T-helper 22 cell (primary cell): ENCODE measurements around the gene APOL2.
"Not testable (repeated sequence)": the region's sequence is repeated elsewhere in the genome, so short reads cannot be mapped to it uniquely, and the experiment has no call there.

ENCODE experiments used
- DNase-seq: peaks from one replicate; pipeline ENCODE4 v3.0.0-alpha.2; 2020; ENCODE audit warnings: low read depth

APOL2 gene, protein sequence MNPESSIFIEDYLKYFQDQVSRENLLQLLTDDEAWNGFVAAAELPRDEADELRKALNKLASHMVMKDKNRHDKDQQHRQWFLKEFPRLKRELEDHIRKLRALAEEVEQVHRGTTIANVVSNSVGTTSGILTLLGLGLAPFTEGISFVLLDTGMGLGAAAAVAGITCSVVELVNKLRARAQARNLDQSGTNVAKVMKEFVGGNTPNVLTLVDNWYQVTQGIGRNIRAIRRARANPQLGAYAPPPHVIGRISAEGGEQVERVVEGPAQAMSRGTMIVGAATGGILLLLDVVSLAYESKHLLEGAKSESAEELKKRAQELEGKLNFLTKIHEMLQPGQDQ

DNA sequence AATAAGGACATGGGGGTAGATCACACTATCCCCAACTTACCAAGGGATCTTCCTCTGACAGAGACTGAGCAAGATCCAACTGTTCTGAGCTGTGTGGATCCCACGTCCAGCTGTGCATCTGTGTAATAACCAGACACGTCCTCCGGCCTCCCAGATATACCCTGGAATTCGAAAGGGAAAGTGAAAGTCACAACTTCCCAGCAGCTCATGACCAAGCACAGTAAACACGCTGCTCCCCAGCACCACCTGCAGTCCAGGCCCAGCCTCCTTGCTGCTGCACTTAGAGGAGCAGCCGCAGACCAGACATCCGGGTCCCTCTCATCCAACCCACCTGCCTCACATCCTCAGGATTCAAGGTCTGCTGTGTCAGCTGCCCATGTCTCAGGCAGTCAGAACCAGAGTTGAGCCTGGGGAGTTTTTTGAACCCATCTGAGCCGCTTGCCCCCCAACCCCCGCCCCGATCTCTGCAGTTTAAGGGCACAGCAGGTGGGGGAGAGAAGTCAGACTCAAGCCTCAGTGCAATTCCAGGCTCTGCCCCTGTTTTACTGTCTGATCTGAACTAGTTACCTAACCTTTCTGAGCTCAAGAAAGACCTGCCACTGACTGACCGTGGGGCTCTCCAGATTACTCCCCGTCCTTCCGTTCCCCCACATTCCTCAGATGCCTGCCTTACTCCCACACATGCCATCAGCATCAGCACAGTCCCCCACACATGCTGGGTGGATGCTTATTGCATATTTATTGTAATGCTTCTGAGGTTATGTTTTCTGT, at the start of gene APOL2:
Gene APOL2 (minus strand): TSS at position 127 of the 771 bp plus-strand sequence. CDS start 6,365 bp downstream, outside the sequence.
- DNase-seq: peak; percentile 76

DNA sequence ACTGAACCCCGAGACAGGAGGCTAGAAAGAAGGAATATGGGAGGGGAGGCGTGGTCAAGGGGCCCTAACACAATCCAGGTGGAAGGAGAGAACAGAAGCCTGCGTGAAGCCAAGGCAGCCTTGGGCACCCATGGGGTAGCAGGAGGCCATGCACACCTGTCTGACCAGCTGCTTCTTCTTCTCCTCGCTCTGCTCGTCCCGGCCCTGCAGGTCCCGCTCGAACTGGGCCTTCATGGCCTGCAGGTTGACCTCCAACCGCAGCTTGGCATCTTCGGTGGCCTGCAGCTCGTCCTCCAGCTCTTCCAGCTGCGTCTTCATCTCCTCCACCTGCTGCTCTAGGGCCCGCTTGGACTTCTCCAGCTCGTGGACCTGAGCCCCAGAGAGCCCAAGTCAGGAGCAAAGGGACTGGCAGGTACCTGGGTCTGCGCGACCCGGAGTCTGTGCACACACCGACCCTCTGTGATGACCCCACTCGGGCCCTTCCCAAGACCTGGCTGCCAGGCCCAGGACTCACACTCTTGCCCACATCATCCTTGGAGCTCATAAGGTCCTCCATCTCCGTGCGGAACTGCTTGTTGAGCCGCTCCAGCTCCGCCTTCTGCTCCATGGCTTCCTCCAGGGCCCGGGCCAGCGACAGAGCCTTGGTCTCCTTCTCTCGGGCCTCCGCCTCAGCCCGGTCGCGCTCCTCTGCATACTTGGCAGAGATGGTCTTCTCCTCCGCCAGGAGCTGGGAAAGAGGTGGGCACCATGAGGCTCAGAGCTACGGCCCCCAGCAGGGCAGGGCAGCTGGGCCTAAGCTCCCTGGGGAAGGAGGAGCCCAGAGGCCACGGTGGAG, 49.5 kb upstream of the APOL2 start:
- DNase-seq: no peak

DNA sequence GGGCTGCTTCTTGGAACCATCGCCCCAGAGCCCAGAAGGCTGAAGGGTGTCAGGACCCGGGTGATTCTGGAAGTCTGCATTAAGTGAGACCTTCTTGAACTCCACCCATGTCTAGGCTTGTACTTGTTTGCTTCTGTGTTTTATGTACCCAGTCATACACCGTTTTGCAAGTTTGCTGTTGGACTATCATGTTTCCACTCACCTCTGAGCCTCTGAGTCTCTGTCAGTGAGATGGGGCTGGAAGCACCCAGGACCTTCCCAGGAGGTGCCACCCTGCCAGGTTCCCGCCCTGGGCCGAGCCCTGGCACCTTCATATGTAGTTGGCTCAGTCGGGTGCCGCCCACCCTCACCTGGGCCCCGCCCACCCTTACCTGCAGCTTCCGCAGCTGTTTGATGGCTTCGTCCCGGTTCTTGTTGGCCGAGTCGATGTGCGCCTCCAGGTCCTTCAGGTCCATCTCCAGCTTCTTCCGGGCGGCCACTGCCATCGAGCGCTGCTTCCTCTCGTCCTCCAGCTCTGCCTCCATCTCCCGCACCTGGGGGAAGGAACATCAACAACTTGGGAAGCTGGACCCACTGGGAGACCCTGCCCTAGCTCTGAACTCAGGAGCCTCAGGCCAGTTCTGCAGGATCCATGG, 48.7 kb upstream of the APOL2 start:
- no peak for DNase-seq

DNA sequence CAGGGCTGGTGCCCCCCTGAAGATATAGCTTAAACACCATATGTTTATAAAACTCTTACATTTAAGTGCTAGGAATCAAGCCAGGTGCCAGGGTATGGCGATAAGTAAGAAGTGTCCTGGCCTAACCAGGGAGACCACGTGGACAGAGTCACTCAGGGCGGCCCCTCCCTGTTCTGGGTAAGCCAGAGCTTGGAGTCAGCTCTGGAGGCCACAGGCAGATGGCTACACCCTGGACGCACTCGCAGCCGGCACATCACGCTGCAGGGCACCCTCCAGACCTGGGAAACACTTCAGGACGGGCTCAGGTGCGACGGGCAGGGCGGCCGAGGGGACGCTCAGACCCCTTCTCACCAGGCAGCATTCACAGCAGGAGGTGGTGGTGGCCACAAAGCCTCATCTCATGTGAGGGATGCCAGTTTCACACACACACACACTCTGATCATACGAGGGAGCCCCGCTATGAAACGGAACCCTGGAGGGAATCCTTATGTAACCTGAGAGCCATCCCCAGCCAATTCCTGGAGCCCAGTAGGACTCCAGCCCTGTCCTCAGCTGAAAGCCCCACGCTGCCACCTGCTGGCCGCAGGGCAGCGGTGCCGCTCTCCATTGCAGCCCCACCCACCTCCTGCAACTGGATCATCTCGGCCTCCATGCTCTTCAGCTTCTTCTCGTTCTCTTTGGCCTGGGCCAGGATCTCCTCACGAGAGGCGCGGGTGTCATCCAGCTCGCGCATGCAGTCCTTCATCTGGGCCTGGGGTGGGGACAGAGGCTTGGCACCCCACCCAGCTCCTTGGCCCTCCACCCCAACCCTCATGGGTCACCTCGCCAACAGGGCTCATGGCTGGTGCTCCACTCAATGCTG, 47.0 kb upstream of the APOL2 start:
- DNase-seq: peak; percentile 29

DNA sequence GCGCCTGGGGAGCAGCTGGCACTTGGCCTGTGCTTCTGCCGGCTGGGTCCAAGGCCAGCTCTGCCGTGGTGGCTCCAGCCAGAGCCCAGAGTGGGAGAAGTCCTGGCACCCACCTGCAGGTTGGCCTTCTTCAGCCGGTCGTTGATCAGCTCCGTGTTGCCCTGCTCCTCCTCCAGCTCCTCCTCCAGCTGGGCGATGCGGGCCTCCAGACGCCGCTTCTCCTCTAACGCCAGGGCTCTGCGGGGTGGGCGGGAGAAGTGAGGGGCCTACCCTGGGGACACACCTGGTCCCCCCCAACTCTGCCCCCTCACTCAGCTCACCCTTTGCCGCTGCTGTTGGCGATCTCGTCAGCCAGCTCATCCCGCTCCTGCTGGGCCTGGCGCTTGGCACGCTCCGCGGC, 46.2 kb upstream of the APOL2 start:
- no peak for DNase-seq

DNA sequence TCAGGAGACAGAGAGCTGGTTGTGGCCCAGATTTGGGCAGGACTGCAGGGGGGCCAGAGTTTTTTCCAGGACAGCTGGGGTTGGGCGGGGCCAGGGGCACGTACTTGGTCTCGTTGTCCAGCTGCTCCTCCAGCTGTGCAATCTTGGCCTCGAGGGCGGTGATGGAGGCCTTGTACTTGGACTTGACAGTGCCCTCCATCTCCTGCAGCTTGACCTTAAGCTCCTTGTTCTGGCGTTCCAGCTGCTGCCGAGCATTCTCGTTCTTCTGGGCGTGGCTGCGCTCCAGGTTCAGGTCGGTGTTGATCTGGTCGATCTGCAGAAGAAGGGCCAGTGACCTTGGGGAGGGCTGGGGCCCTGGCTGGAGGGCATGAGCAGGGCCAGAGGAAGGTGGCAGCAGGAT, 45.7 kb upstream of the APOL2 start:
- no peak for DNase-seq

- DNase-seq: no peak
Observed at GRCh38 chr22:36284171-36284571, 44.8 kb upstream of the APOL2 start.

- DNase-seq: no peak
Observed at GRCh38 chr22:36282328-36282831, 43.1 kb upstream of the APOL2 start.

DNA sequence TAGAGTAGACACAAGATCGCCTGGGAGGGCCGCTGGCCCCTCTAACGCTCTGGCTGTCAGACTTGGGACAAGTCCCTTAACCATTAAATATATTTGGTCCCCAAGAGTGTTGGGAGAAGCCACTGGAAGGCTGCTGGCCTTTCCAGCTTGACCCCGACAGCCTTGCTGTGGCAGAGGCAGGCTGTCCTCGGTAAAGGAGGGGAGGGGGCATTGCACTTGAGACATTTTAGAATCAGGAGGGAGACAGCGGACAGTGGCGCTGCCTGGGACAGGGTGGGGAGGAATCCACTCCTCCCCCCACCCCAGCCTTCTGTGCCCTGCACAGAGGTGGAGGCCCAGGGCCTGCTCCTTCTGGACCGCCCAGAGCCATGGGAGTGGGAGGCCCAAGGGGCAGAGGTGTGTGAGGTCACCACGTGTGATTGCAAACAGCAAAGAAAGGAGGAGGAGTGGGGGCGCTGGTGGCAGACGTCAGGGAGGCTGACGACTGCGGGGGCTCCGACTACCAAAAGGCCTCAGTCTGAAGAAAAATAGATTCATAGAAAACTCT, 42.5 kb upstream of the APOL2 start:
- DNase-seq: no peak

DNA sequence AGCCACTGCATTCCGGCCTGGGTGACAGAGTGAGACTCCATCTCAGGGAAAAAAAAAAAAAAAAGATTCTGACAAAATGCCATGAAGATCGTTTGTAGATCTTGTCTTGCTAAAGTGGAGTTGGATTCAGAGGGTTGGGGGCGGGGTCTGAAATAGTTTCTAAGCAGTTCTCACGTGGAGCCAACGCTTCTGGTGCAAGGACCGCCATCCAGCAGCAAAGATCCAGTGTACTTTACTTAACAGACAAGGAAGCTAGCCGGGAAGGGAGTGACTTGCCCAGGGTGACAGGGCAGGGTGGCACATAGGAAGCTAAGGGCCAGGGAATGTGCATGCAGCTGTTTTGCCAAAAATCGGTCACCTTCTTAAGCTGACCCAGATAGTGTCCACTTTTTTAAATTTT, 41.1 kb upstream of the APOL2 start:
- DNase-seq: no peak

DNA sequence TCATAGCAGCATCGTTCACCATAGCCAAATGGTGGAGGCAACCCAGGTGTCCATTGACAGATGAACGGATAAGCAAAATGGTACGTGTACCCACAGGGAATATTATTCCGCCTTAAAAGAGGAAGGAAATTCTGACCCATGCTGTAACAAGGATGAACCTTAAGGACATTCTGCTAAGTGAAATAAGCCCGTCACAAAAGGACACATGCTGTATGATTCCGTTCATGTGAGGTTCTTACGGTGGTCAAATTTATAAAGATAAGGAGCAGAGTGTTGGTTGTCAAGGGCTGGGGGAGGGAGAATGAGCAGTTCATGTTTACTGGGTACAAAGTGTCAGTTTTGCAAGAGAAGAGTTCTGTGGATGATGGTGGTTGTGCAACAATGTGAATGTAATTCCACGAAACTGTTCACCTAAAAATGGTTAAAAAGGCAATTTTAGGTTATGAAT, 39.9 kb upstream of the APOL2 start:
- no peak for DNase-seq

GRCh38 chr22:36277482-36278291, 38.4 kb upstream of the APOL2 start:
- peak; percentile 43 for DNase-seq

DNA sequence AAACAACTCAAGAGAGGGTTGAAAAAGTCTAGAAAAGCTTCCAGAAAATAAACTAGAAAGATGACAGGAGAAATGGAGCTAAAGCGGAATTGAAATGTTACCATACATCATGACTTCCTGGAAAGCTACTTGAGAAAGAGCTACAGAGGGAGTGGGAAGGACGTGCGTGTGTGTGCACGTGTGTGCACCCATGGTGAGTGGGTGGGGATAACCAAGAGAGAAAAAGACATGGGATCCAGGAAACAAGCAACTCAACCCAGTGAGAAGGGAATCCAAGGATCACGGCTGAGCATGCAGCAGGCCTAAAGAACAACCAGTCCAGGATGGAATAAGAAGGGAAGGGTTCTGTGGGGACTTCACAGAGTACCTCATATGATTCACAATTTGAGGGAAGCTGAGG, 35.2 kb upstream of the APOL2 start:
- DNase-seq: no peak

- DNase-seq: not testable (repeated sequence)
Observed at GRCh38 chr22:36271951-36272350, 32.6 kb upstream of the APOL2 start.

- DNase-seq: not testable (repeated sequence)
Observed at GRCh38 chr22:36271231-36271630, 31.9 kb upstream of the APOL2 start.

DNA sequence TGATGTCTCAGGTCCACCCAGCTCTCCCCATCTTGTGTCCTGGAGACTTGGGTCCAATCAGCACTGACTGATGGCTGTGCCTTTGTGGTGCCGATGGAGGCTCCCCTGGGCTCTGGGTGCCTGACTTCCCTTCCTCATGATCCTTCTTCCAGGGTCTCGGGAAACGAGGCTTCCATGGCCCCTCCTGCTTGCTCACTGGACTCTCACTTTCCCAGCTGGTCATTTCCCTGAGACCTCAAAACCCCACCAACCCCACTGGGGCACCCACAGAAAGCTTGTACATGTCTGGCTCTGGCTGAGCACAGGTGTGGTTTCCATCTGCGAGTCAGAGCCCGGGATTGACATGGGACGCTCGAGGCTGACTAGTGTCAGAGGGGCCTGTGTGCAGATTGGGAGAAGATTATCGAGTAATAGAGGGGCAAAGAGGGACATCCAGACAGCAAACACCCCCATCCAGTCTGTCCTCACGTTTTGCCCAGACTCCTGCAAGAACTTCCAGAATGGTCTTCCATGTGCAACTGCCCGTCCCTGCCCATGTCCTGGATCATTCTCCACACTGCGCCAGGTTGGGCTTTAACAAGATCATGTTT, 28.7 kb upstream of the APOL2 start:
- no peak for DNase-seq

GRCh38 chr22:36267058-36267457, 27.7 kb upstream of the APOL2 start:
- DNase-seq: no peak

- DNase-seq: not testable (repeated sequence)
Observed at GRCh38 chr22:36263886-36264664, 24.7 kb upstream of the APOL2 start.
